HG03442 (cell line): Measurements from ENCODE around the gene HTR6.
"Not testable (repeated sequence)": the region's sequence is repeated elsewhere in the genome, so short reads cannot be mapped to it uniquely, and the experiment has no call there.

Source experiments
- ATAC-seq: cut with Tn5 transposase; IDR thresholded peaks from one replicate; pipeline ENCODE4 v1.9.1; 2021; ENCODE audit warnings: mild to moderate bottlenecking, moderate library complexity; ENCODE audit not compliant: unreplicated experiment

HTR6 gene

DNA sequence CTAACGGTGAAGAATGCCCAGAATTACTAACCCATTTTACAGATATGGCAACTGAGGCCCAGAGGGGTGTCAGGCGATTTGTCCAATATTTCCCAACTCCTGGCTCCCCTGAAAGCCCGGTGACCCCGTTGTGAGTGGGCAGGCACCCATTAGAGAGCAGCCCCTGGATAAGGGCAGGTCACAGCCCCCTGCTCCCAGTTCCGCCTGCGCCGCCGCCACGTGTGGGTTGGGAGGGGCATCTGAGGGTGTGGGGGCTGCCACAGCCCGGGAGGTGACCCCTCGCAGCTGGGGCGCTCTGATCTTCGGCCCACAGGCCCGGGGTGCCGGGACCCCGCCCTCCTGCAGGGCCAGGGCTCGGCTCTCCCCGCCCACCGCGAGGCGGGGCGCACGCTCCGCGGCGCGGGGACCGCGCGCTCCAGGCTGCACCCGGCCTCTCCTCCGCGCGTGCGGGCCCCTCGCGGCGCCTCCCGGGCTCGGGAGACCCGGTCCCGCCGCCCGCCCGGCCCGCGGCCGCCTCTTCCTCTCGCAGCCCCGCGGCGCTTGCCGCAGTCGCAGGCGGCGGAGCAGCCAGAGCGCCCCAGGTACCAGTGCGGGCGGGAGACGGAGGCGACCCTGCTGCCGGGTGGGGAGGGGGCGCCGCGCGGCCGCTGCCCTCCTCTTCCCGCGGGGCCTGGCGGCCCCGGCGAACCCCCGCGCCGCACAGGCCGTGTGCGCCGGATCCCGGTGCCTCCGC lies at the start of gene HTR6:
HTR6 (plus strand) TSS at position 423 of the 733 bp plus-strand sequence. CDS start 879 bp downstream, outside the sequence.
- ATAC-seq = no peak

DNA sequence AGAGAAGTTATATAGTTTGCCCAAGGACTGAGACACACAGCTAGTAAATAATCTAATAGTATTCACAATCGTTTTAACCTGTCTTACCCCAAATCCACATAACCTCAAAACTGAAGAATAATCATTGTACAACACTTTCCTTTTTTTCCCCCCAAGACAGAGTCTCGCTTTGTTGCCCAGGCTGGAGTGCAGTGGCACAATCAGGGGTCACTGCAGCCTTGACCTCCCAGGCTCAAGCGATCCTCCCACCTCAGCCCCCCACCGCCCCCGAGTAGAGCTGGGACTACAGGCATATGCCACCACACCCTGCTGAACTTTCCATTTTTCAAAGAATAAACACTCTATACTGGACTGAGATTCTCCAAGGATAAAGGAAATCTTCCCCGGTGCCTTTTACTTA lies 49.2 kb upstream of the HTR6 start:
- ATAC-seq = no peak

DNA sequence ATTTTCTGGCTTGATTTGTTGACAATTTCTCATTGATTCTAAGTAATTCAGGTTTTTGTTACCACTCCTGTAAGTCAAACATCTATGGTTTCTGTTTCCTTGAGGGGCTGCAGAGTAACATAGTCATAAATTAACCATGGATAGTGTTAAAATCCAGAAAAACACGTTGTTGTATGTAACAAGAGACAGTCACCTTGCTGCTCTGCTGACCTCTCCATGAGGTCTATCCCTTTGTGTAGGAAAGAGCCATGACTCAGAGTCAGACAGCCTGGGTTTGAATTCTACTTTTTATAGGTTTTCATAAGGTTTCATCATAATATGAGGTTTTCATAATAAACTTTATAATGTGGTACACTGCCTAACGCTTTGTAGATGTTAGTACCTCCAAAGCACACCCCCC lies 48.2 kb upstream of the HTR6 start:
- ATAC-seq = no peak

GRCh38 chr1:19617376-19617775 lies 47.3 kb upstream of the HTR6 start:
- ATAC-seq = no peak

DNA sequence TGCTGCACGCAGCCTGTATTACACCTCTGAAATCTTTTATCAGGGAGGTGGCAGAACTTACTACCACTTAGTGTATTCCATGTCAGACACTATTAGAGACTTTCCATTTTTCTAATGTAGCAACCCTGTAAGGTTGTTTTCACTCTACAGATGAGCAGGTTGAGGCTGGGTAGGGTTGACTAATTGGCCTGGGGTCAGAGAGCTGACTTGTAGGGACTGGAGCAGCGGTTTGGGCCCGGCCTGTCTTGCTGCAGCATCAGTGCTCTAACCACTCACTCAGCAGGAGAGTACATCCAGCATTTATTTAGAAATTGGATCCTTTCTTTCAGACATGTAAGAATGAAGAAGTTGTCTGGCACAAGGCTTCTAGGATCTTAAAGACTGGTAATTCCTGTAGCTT lies 46.2 kb upstream of the HTR6 start:
- no peak for ATAC-seq

DNA sequence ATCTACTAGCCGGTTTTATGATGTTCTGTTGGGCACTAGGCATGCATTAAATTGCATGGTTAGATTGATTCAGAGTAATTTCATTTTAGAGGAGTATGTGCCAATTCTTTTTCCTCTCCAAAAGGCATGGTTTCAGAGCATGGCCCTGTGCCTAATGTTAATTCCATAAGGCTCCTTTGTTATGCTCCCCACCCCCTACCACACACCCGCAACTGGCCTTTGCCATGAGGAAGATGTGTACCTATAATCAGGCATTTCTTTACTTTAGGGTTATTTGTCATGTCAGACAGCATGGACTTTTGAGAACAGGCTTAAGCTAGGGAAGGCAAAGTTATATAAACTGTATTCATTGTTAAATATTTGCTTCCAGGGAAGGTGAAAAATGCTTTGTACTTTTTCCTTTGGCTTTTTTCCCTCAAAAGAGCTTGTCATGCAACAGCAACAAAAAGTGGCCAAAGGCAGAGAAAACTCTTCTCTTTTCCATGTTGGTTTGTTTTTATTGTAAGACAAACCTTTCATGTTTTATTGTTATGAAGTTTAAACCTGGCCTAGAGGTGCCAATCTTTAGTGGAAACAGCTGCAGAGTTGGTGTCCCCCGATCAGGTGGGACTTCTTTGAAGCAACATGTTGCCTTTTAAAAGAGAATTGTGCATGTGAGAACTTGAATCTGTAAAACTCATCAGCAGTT lies 44.8 kb upstream of the HTR6 start:
- no peak for ATAC-seq

DNA sequence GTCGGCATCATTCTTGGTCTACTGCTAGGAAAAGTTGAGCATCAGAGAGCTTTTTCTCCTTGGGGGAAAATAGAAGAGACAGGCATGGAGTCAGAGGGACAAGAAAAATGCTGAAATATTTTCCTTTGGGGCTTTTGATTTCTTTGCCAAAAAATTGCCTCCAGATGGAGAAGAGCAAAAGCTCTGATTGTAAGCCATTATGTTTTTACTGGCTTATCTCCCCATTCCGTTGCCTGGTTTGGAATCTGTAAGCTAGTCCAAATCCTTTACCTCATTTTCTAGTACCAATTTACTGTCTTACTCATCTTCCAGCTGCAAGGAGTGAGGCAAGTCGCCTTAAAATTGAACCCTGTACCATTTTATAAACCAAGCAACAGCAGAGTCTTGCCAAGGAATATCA lies 43.9 kb upstream of the HTR6 start:
- ATAC-seq = no peak

DNA sequence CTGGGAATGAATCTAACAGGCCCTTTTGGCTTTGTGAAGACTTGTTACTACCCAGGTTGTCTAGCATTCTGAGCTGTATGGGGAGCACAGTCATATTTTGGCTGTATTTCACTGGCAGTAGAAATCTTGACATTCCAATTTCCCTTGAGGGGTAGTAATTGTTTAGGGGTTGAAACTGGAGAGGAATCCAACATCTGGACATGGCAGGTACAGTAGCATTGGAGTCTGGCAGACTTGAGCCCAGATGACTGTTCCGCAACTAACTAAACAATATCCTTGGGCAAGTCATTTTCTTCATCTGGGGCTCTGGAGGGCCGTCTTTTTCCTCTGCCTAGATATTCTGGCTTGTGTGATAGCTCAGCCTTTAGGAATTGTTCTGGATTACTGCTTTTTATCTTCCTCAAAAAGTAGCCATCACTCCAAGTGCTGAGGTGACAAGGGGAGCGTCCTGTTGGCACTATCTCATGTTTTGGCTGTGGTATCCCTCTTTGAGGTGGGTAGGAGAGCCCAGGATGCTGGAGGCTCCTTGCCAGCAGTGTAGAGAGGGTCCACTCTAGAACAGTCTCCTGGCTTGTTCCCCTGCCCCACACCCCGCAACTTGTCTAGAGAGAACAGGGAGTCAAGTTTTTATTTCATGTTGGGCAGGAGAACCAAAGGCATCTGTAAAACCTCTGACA lies 43.3 kb upstream of the HTR6 start:
- no peak for ATAC-seq

DNA sequence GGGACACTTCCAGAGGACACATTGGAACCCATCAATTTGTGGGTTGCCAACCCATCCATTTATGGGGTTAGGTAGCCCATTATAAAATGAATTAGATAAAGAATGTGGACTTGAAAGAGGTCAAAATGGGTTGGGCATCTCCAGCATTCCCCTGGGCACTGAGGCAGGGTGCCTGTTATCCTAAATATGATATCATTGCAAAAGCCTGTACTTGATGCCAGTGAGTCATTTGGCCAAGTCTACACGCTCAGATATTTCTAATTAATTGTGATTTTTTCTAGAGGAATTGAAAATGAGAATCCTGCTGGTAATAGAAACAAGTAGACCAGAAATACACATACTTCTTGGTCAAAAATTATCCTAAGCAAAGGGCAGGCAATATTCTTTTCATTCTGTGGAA lies 42.5 kb upstream of the HTR6 start:
- ATAC-seq = no peak

DNA sequence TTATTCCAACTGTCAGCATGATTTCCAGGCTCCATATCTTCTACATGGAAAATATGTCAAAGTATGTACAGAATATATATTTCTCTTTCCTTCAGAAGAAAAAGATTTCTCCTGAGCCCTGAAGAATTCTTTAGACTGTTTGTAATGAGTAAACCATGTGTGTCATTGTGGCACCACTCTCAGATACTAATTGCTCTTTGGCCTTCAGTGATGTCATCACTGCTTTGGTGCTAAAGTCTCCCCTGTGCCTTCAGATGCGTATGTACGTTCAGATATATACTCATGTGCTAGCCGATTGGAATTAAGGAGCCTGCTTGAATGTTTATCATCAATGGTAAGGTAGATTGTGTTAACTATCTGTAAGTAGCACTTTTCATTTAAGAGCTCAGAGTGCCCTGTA lies 41.2 kb upstream of the HTR6 start:
- no peak for ATAC-seq

DNA sequence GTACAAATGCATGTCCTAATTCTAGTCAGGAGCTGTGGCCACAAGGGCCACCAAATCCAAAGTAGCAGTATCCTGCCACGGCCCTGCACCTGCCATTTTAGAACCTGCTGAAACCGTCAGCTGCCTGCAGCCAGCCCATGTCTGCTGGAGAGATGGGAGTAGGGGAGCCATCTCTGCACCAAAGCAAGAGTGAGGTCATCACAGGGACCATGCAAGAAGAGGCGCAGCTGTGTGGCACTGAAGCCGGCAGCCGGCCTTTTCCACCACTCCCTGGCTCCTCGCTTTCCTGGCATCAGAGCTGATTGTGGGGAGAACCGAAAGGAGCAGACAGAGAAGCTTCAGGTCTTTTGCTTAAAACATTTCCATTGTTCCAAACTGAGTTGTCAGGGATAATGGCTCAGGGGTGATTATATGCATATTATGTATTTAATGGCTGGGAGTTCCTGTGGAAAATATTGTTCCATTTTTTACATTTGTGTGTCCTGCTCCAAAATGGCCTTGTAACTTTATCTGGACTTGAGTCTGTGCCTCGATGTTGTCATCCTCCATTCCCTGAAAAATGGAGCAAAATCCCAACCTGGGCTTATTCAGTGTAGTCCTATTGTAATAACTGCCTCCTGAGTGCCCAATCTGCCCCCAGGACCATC lies 39.3 kb upstream of the HTR6 start:
- ATAC-seq = no peak

GRCh38 chr1:19628879-19629278 lies 35.8 kb upstream of the HTR6 start:
- no peak for ATAC-seq

- no peak for ATAC-seq
Observed at GRCh38 chr1:19629357-19629756, 35.3 kb upstream of the HTR6 start.

- not testable (repeated sequence) for ATAC-seq
Observed at GRCh38 chr1:19630192-19630591, 34.5 kb upstream of the HTR6 start.

DNA sequence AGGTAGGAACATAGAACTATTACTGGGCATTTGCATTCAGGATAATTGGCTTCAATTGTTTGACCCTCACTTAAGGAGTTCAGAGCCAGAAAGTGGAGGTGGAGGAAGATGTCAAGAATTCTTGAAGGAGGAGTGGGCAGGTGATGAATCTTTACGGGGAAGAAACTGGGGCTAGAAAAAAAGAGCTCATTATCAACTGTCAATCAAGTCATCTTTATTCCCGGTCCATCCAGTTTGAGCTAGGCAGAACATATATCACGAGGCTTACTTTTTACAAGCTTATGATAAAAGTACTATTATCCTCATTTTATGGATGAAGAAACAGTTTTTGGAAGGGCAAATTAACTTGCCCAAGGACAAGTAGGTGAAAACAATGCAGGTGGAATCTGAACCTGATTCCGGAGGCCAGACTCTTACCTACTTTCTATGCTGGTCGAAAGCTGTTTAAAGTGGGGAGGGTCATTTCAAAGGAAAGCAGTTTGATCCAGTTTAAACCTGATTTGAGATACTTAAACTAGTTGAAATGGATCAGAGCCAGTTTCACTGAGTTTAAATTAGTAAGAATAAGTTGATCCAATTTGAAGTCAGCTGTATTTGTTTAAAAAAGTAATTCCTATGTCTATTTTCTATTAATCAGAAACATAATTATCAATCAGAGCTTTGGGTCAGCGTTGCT lies 33.8 kb upstream of the HTR6 start:
- no peak for ATAC-seq

DNA sequence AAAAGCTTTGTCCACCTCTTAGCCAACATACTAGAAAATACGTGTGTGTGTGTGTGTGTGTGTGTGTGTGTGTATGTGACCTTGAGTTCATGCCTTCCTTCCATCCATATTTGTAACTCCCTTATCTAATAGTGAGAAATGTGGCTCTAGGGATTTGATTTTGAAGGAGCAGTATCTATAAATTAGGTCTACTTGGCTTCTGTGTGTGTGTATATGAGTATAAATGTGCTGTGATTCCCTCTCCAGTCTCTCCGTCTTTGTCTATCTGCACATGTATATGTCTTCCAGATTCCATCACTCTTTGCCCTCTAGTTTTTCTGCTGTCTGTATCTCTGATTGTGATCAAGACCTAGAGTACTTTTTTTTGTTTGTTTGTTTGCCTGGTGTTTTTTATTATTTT lies 32.5 kb upstream of the HTR6 start:
- ATAC-seq = no peak

DNA sequence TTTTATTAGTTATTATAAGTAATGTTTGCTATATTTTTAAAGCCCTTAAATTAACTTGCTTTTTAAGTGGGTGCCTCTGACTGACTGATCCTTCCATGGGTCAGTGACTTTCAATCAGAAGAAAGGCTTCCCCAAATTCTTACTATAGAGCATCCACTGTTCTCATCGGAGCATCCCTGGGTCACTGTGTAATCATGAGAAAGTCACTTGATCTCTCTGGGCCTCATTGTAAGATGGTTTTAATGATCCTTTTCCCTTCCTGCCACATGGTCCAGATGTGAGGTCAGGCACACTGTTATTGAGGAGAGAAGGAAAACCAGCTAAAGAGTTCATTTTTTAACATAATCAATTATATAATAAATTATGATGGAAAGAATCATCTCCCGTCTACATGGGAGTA lies 31.6 kb upstream of the HTR6 start:
- ATAC-seq = no peak

- ATAC-seq = not testable (repeated sequence)
Observed at GRCh38 chr1:19635064-19635463, 29.6 kb upstream of the HTR6 start.

GRCh38 chr1:19635646-19636045 lies 29.0 kb upstream of the HTR6 start:
- ATAC-seq = no peak

- ATAC-seq = no peak
Observed at GRCh38 chr1:19636065-19636464, 28.6 kb upstream of the HTR6 start.

DNA sequence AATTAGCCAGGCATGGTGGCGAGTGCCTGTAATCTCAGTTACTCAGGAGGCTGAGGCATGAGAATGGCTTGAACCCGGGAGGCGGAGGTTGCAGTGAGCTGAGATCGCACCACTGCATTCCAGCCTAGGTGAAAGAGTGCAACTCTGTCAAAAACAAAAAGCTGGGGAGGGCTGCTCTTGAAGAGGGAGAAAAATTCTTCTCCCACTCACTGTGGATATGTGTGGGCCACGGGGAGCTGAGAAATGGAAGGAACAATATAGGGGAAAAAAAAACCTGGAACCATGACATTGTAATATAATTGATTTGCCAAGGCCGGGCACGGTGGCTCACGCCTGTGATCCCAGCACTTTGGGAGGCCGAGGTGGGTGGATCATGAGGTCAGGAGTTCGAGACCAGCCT lies 27.9 kb upstream of the HTR6 start:
- ATAC-seq = not testable (repeated sequence)
